HepG2 (cell line): ENCODE data around the gene ZNF674. TPM values are rescaled to one million over a fixed set of nuclear protein-coding genes. Genes with fewer than 3 reads are reported as not detected.

Source experiments
- ATAC-seq: fragments of 200-7000 bp; cut with Tn5 transposase; 3 replicates; pipeline ENCODE4 v1.9.1; 2020; ENCODE audit warnings: mild to moderate bottlenecking, moderate library complexity
- BruUV-seq: library from RNA; stranded (reverse); fragments of 400-500 nt; replicated peaks from 2 replicates; lab custom pipeline; 2021; lab: Mats Ljungman, UMichigan
- CTCF ChIA-PET: fragments of 300-600 bp; formaldehyde crosslinking; extraction: SDS; loops from one replicate; lab custom pipeline; 2021; ENCODE audit warnings: low total read pairs, inconsistent platforms, low intra/inter-chr PET ratio; lab: Yijun Ruan, JAX
- POLR2A ChIA-PET: fragments of 350-600 bp; sonication (Branson Sonifier 250); formaldehyde crosslinking; loops from one replicate; lab custom pipeline; 2020; ENCODE audit warnings: antibody characterized with exemption, inconsistent platforms; lab: Yijun Ruan, JAX
- DNase-seq: peaks from one replicate; pipeline ENCODE4 v3.0.0-alpha.2; 2015; ENCODE audit warnings: low spot score
- FAIRE-seq: peaks from 3 replicates; lab custom pipeline; 2011; peaks lifted over from hg19 to GRCh38; lab: Jason Lieb, UNC
- H2AFZ ChIP-seq: one replicate; pipeline ENCODE4 v1.6.1; 2011; ENCODE audit warnings: low read length, inconsistent platforms
- H3K27ac ChIP-seq: fragments of 300-600 bp; 3 replicates; pipeline ENCODE4 v1.8.0; 2011; ENCODE audit warnings: mixed run types, mild to moderate bottlenecking, mixed read lengths, low read length, inconsistent platforms; ENCODE audit not compliant: insufficient read depth; ENCODE audit errors: extremely low read length
- H3K27me3 ChIP-seq, 2 experiments: fragments of 200-600 bp in 1 of 2; 2 replicates in 1 of 2; 3 replicates in 1 of 2; pipeline versions ENCODE4 v1.6.0 to v1.8.0; 2011; ENCODE audit warnings: low read length in 2 of 2, mild to moderate bottlenecking in 2 of 2, moderate library complexity in 2 of 2, inconsistent platforms in 1 of 2; ENCODE audit not compliant: insufficient read depth in 2 of 2, control insufficient read depth in 1 of 2
- H3K36me3 ChIP-seq, 2 experiments: fragments of 200-600 bp in 1 of 2; replicated peaks in 1 of 2; 2 replicates in 1 of 2; 3 replicates in 1 of 2; pipeline versions ENCODE4 v1.5.1 to v1.8.0; 2011; ENCODE audit warnings: low read length in 2 of 2, inconsistent platforms in 1 of 2; ENCODE audit not compliant: insufficient read depth in 2 of 2, control insufficient read depth in 1 of 2
- H3K4me1 ChIP-seq: 2 replicates; pipeline ENCODE4 v1.5.1; 2012; ENCODE audit warnings: low read length, inconsistent platforms; ENCODE audit not compliant: insufficient read depth
- H3K4me2 ChIP-seq: 2 replicates; pipeline ENCODE4 v1.6.0; 2011; ENCODE audit warnings: low read depth, low read length, inconsistent platforms
- H3K4me3 ChIP-seq, 3 experiments: fragments of 200-600 bp in 1 of 3; sonication (generic), shearing (Covaris generic) in 1 of 3; replicated peaks in 1 of 3; 2 replicates each; pipeline ENCODE4 v1.5.1; 2011 to 2016; ENCODE audit warnings: low read length in 3 of 3, inconsistent platforms in 2 of 3, low read depth in 2 of 3, mild to moderate bottlenecking in 2 of 3, control low read depth in 1 of 3, mixed read lengths in 1 of 3; ENCODE audit not compliant: insufficient read depth in 1 of 3
- H3K79me2 ChIP-seq: one replicate; pipeline ENCODE4 v1.6.1; 2011; ENCODE audit warnings: low read length, inconsistent platforms; ENCODE audit not compliant: insufficient read depth
- H3K9ac ChIP-seq: 2 replicates; pipeline ENCODE4 v1.6.0; 2011; ENCODE audit warnings: mild to moderate bottlenecking, low read depth, low read length, inconsistent platforms; ENCODE audit not compliant: insufficient read depth
- H3K9me3 ChIP-seq: 2 replicates; pipeline ENCODE4 v1.5.1; 2012; ENCODE audit warnings: mild to moderate bottlenecking, low read length
- H4K20me1 ChIP-seq: 2 replicates; pipeline ENCODE4 v1.6.0; 2011; ENCODE audit warnings: inconsistent platforms, mild to moderate bottlenecking, low read length, moderate library complexity; ENCODE audit not compliant: insufficient read depth
- ARID5B ChIP-seq: IDR thresholded peaks from 2 replicates; pipeline ENCODE4 v1.4.0; 2020; ENCODE audit warnings: mild to moderate bottlenecking, missing genetic modification reagents
- EP300 ChIP-seq, 3 experiments: sonication (generic) in 1 of 3; formaldehyde crosslinking in 1 of 3; IDR thresholded peaks; 2 replicates each; pipeline versions ENCODE4 v1.5.1 to v1.6.1; 2011 to 2020; ENCODE audit warnings: low read depth in 2 of 3, low read length in 2 of 3, borderline replicate concordance in 1 of 3, improper control_type of control experiment in 1 of 3, mild to moderate bottlenecking in 1 of 3, missing genetic modification reagents in 1 of 3, moderate library complexity in 1 of 3
- GMEB2 ChIP-seq: IDR thresholded peaks from 2 replicates; pipeline ENCODE4 v1.6.1; 2016; ENCODE audit warnings: missing biosample characterization, missing genetic modification reagents, low read depth
- SMC3 ChIP-seq: IDR thresholded peaks from 2 replicates; pipeline ENCODE4 v1.6.1; 2011; ENCODE audit warnings: low read length, improper control_type of control experiment
- SRSF4 ChIP-seq: fragments of 200-400 bp; formaldehyde crosslinking; IDR thresholded peaks from one replicate; pipeline ENCODE4 v1.6.1; 2018; ENCODE audit warnings: mild to moderate bottlenecking, low read depth, low read length, moderate library complexity; ENCODE audit not compliant: poor library complexity, severe bottlenecking
- TERF1 ChIP-seq: sonication (generic); formaldehyde crosslinking; IDR thresholded peaks from 2 replicates; pipeline ENCODE4 v1.8.0; 2022; ENCODE audit warnings: mild to moderate bottlenecking, missing genetic modification reagents, moderate library complexity
- TIGD3 ChIP-seq: sonication (generic); formaldehyde crosslinking; IDR thresholded peaks from 2 replicates; pipeline ENCODE4 v1.5.1; 2020; ENCODE audit warnings: mild to moderate bottlenecking, missing genetic modification reagents, borderline replicate concordance
- U2AF2 ChIP-seq: fragments of 200-400 bp; formaldehyde crosslinking; IDR thresholded peaks from 2 replicates; pipeline ENCODE4 v1.6.1; 2017; ENCODE audit warnings: low read depth, mild to moderate bottlenecking, low read length
- ZNF263 ChIP-seq: sonication (generic); formaldehyde crosslinking; IDR thresholded peaks from 2 replicates; pipeline ENCODE4 v1.4.0; 2020; ENCODE audit warnings: missing genetic modification reagents
- ZNF569 ChIP-seq: sonication (generic); formaldehyde crosslinking; IDR thresholded peaks from 2 replicates; pipeline ENCODE4 v1.5.0; 2020; ENCODE audit warnings: mild to moderate bottlenecking, missing genetic modification reagents, moderate library complexity, borderline replicate concordance
- ZNF674 ChIP-seq: sonication (generic); formaldehyde crosslinking; IDR thresholded peaks from 2 replicates; pipeline ENCODE4 v1.5.0; 2020; ENCODE audit warnings: low read depth, mild to moderate bottlenecking, missing genetic modification reagents
- ZNF788 ChIP-seq: sonication (generic); formaldehyde crosslinking; IDR thresholded peaks from 2 replicates; pipeline ENCODE4 v1.5.0; 2020; ENCODE audit warnings: mild to moderate bottlenecking, missing genetic modification reagents, borderline replicate concordance
- ZNF792 ChIP-seq: IDR thresholded peaks from 2 replicates; pipeline ENCODE4 v1.6.1; 2016
- WGBS: methylation state at CpG from one replicate; pipeline ENCODE4 v1.1.6; 2017; ENCODE audit warnings: low lambda C conversion rate; 5-methylcytosine and 5-hydroxymethylcytosine counted together
- in situ Hi-C: cut with HindIII; loops from 2 replicates; pipeline ENCODE4 v1.10.0; 2017; ENCODE audit warnings: low pct_unique_long_range_greater_than_20kb; ENCODE audit not compliant: extremely low pct_ligation_motif_present
- intact Hi-C: fragments of 100-400 bp; cut with micrococcal nuclease; formaldehyde crosslinking; loops from one replicate; pipeline ENCODE4 v1.10.0; 2022; ENCODE audit not compliant: unreplicated experiment
- polyA plus RNA-seq, 8 experiments: library from polyadenylated mRNA; depleted of rRNA in 3 of 8; stranded (reverse) in 7 of 8; unstranded in 1 of 8; fragments of >200 nt; fragmentation: Illumina TruSeq in 4 of 8; extraction: Trizol in 4 of 8; gene quantifications; 2 replicates each; pipeline versions ENCODE4 v1.2.1 to v1.2.3, GENCODE V29; 2011 to 2016; ENCODE audit warnings: low read depth in 4 of 8, missing spikeins in 1 of 8, mixed read lengths in 1 of 8; ENCODE audit not compliant: insufficient read depth in 1 of 8
- total RNA-seq, 5 experiments: library from RNA; depleted of rRNA; stranded (reverse); fragments of >200 nt; fragmentation: Illumina TruSeq; extraction: Trizol; gene quantifications; 2 replicates each; pipeline ENCODE4 v1.2.3, GENCODE V29; 2016; ENCODE audit warnings: low read depth in 1 of 5

Gene ZNF674
- total and polyA plus RNA-seq, 2 of the 13 experiments (the other 11 are each of a cell fraction or from before 2014, with no cell fraction given): 2.9 to 3.5 TPM

GRCh38 chrX:46502848-46503247, 42.4 kb downstream of the ZNF674 start (continued):
- 0 out of 2 replicates have a peak, but pooled peaks have one; percentile 12 for TF ChIP-seq ARID5B (CRISPR knock-in tag)
- TF ChIP-seq SMC3: no peak
- TF ChIP-seq ZNF569 (CRISPR knock-in tag): no peak

- no peak for DNase-seq
- TF ChIP-seq TERF1: no peak
- TF ChIP-seq SRSF4: no peak
- TF ChIP-seq TIGD3: no peak
- TF ChIP-seq GMEB2 (CRISPR knock-in tag): no peak
- no peak for TF ChIP-seq ZNF788 (CRISPR knock-in tag)
- TF ChIP-seq U2AF2: no peak
- TF ChIP-seq ZNF263 (CRISPR knock-in tag): no peak
- TF ChIP-seq ZNF674 (CRISPR knock-in tag): no peak
- TF ChIP-seq EP300 (IDR thresholded peaks at IDR 0.05; ENCODE audit: low read depth in 2 of 2, low read length in 2 of 2): no peak
- TF ChIP-seq EP300 (CRISPR knock-in tag; IDR thresholded peaks at IDR 0.05; ENCODE audit: borderline replicate concordance): no peak
- no peak for TF ChIP-seq ZNF792 (CRISPR knock-in tag)
Measured at GRCh38 chrX:46500054-46500453, 45.2 kb downstream of the ZNF674 start.

More at GRCh38 chrX:46500054-46500453, 45.2 kb downstream of the ZNF674 start:
- 100% methylated on average over 1 of the region's 1 CpG for WGBS
- no TSS peak for BruUV-seq
- CTCF ChIA-PET: no interaction called here
- Histone ChIP-seq H2AFZ (no peak overlapping the region), H4K20me1 (no peaks in the 10 kb centered on the region), H3K4me2 (no peak overlapping the region), H3K79me2 (no peaks in the 10 kb centered on the region), H3K4me1 (peaks cover 11% of the 10 kb centered on the region), H3K27ac (no peak overlapping the region), H3K9ac (no peak overlapping the region), H3K4me3 (no peak overlapping the region), H3K36me3 (no peaks in the 10 kb centered on the region), H3K9me3 (peaks cover 9% of the 10 kb centered on the region), H3K27me3 (no peaks in the 10 kb centered on the region)
- POLR2A ChIA-PET: no interaction called here
- intact Hi-C loops: no loop called here
- in situ Hi-C loops: no loop called here
- FAIRE-seq (no peak), ATAC-seq (no peak)
